Fibroblast of lung (primary cell): ENCODE data around the gene ACAP3. TPM values are rescaled to one million over a fixed set of nuclear protein-coding genes. Genes with fewer than 3 reads are reported as not detected.

Experiments used
- DNase-seq, 2 donors: peaks; one replicate each; pipeline versions ENCODE4 v3.0.0 to v3.0.0-alpha.2; 2010; ENCODE audit warnings: low read depth in 2 of 2
- H2AFZ ChIP-seq: 2 replicates; pipeline ENCODE4 v1.5.1; 2012; ENCODE audit warnings: low read length, control low read depth, inconsistent platforms
- H3K27ac ChIP-seq: 2 replicates; pipeline ENCODE4 v1.5.1; 2011; ENCODE audit warnings: low read length, control low read depth; ENCODE audit not compliant: insufficient read depth
- H3K27me3 ChIP-seq: 2 replicates; pipeline ENCODE4 v1.5.1; 2011; ENCODE audit warnings: mild to moderate bottlenecking, low read length; ENCODE audit not compliant: control insufficient read depth, insufficient read depth
- H3K36me3 ChIP-seq: 2 replicates; pipeline ENCODE4 v1.5.1; 2011; ENCODE audit warnings: low read length; ENCODE audit not compliant: control insufficient read depth, insufficient read depth
- H3K4me1 ChIP-seq: 2 replicates; pipeline ENCODE4 v1.5.1; 2011; ENCODE audit warnings: low read length; ENCODE audit not compliant: control insufficient read depth, insufficient read depth; ENCODE audit errors: extremely low read depth
- H3K4me2 ChIP-seq: 2 replicates; pipeline ENCODE4 v1.5.1; 2011; ENCODE audit warnings: low read length, control low read depth; ENCODE audit not compliant: insufficient read depth; ENCODE audit errors: extremely low read depth
- H3K4me3 ChIP-seq, 4 experiments: fragments of 200-600 bp in 1 of 4; sonication (generic) in 1 of 4; replicated peaks in 1 of 4; 2 replicates each; pipeline ENCODE4 v1.5.1; 2011 to 2016; ENCODE audit warnings: low read length in 4 of 4, low read depth in 3 of 4, mild to moderate bottlenecking in 3 of 4, control low read depth in 2 of 4, inconsistent platforms in 1 of 4, mixed read lengths in 1 of 4; ENCODE audit not compliant: insufficient read depth in 1 of 4; ENCODE audit errors: control extremely low read depth in 1 of 4
- H3K79me2 ChIP-seq: 2 replicates; pipeline ENCODE4 v1.5.1; 2012; ENCODE audit warnings: mild to moderate bottlenecking, low read length, inconsistent platforms; ENCODE audit not compliant: control insufficient read depth, insufficient read depth
- H3K9ac ChIP-seq: 2 replicates; pipeline ENCODE4 v1.5.1; 2011; ENCODE audit warnings: mild to moderate bottlenecking, low read length, control low read depth; ENCODE audit not compliant: insufficient read depth
- H3K9me3 ChIP-seq: 2 replicates; pipeline ENCODE4 v1.5.1; 2012; ENCODE audit warnings: low read depth, low read length; ENCODE audit not compliant: control insufficient read depth, insufficient read depth
- H4K20me1 ChIP-seq: 2 replicates; pipeline ENCODE4 v1.5.1; 2011; ENCODE audit warnings: low read length; ENCODE audit not compliant: control insufficient read depth, insufficient read depth; ENCODE audit errors: extremely low read depth
- CTCF ChIP-seq, 2 donors: IDR thresholded peaks in 1 of 2; conservative IDR thresholded peaks in 1 of 2; 1 replicate in 1 of 2; 2 replicates in 1 of 2; pipeline ENCODE4 v1.5.1; 2011 to 2012; ENCODE audit warnings: low read length in 2 of 2, control low read depth in 1 of 2, inconsistent platforms in 1 of 2, low read depth in 1 of 2, mild to moderate bottlenecking in 1 of 2
- EZH2 ChIP-seq: IDR thresholded peaks from 2 replicates; pipeline ENCODE4 v1.5.1; 2012; ENCODE audit warnings: low read length, control low read depth, mild to moderate bottlenecking; ENCODE audit errors: missing control alignments
- polyA plus RNA-seq, 2 donors: library from polyadenylated mRNA; depleted of rRNA in 1 of 2; stranded (reverse) in 1 of 2; unstranded in 1 of 2; fragments of >200 nt; gene quantifications; 2 replicates each; pipeline ENCODE4 v1.2.1, GENCODE V29; 2011 to 2012; ENCODE audit warnings: missing spikeins in 1 of 2
- total RNA-seq: library from RNA; depleted of rRNA; stranded (reverse); fragments of >200 nt; gene quantifications from 2 replicates; pipeline ENCODE4 v1.2.1, GENCODE V29; 2014

Gene ACAP3
- total and polyA plus RNA-seq, 2 donors (not counting 1 experiment from before 2014, with no cell fraction given) = 15.3 to 50.9 TPM

- peaks cover 32% of the 10 kb centered on the region for H3K36me3 ChIP-seq
- no peaks in the 10 kb centered on the region for H4K20me1 ChIP-seq
- H3K4me2 ChIP-seq = no peak overlapping the region
- H3K4me3 ChIP-seq = no peak overlapping the region
- H3K27ac ChIP-seq = no peak overlapping the region
- no peak overlapping the region for H3K9ac ChIP-seq
- H3K27me3 ChIP-seq = no peaks in the 10 kb centered on the region
- H3K4me1 ChIP-seq = peaks cover 2% of the 10 kb centered on the region
- TF ChIP-seq EZH2 (no peak), CTCF (conservative IDR thresholded peaks at IDR 0.05 in 1 of 2, IDR thresholded peaks at IDR 0.05 in 1 of 2; ENCODE audit: low read depth in 1 of 2, low read length in 2 of 2) (no peak)
- H2AFZ ChIP-seq = no peak overlapping the region
- no peaks in the 10 kb centered on the region for H3K9me3 ChIP-seq
- peaks cover 19% of the 10 kb centered on the region for H3K79me2 ChIP-seq
- no peak for DNase-seq
Measured at GRCh38 chr1:1255611-1256010, 52.1 kb downstream of the ACAP3 start.

GRCh38 chr1:1255078-1255477 lies 52.7 kb downstream of the ACAP3 start:
- H3K4me3 ChIP-seq = no peak overlapping the region
- no peak overlapping the region for H2AFZ ChIP-seq
- peaks cover 16% of the 10 kb centered on the region for H3K79me2 ChIP-seq
- no peaks in the 10 kb centered on the region for H4K20me1 ChIP-seq
- H3K36me3 ChIP-seq = peaks cover 32% of the 10 kb centered on the region
- no peaks in the 10 kb centered on the region for H3K27me3 ChIP-seq
- H3K9me3 ChIP-seq = no peaks in the 10 kb centered on the region
- H3K4me1 ChIP-seq = peaks cover 2% of the 10 kb centered on the region
- no peak for DNase-seq
- TF ChIP-seq CTCF (conservative IDR thresholded peaks at IDR 0.05 in 1 of 2, IDR thresholded peaks at IDR 0.05 in 1 of 2; ENCODE audit: low read depth in 1 of 2, low read length in 2 of 2) (no peak), EZH2 (no peak)
- peak overlapping the region; percentile 38 for H3K27ac ChIP-seq
- H3K4me2 ChIP-seq = no peak overlapping the region
- no peak overlapping the region for H3K9ac ChIP-seq

- Histone ChIP-seq H4K20me1 (no peaks in the 10 kb centered on the region), H3K4me1 (peaks cover 2% of the 10 kb centered on the region), H3K9me3 (no peaks in the 10 kb centered on the region), H3K4me2 (no peak overlapping the region), H3K9ac (no peak overlapping the region), H3K27me3 (no peaks in the 10 kb centered on the region), H2AFZ (no peak overlapping the region), H3K79me2 (peaks cover 14% of the 10 kb centered on the region), H3K36me3 (peaks cover 30% of the 10 kb centered on the region), H3K27ac (no peak overlapping the region), H3K4me3 (no peak overlapping the region)
- DNase-seq = peak in 1 of 2 donors; percentile 47
- TF ChIP-seq EZH2 = no peak
- no peak for TF ChIP-seq CTCF (conservative IDR thresholded peaks at IDR 0.05 in 1 of 2, IDR thresholded peaks at IDR 0.05 in 1 of 2; ENCODE audit: low read depth in 1 of 2, low read length in 2 of 2)
Measured at GRCh38 chr1:1254667-1254998, 53.1 kb downstream of the ACAP3 start.
